Ovary (tissue), 3 donors: Measurements from ENCODE around the gene MCM3AP.

Experiments used
- CTCF ChIP-seq, 3 donors: fragments of 450-650 bp in 2 of 3; fragments of 200-600 bp in 1 of 3; IDR thresholded peaks; one replicate each; pipeline versions ENCODE4 v1.5.1 to v1.8.0; 2016 to 2022; ENCODE audit warnings: antibody characterized with exemption in 3 of 3, mild to moderate bottlenecking in 1 of 3
- POLR2A ChIP-seq: fragments of 450-650 bp; IDR thresholded peaks from one replicate; pipeline ENCODE4 v1.6.1; 2017; ENCODE audit warnings: antibody characterized with exemption, mild to moderate bottlenecking, moderate library complexity
- donor health status: DM: no; HTN: no; CAD: no.

DNA sequence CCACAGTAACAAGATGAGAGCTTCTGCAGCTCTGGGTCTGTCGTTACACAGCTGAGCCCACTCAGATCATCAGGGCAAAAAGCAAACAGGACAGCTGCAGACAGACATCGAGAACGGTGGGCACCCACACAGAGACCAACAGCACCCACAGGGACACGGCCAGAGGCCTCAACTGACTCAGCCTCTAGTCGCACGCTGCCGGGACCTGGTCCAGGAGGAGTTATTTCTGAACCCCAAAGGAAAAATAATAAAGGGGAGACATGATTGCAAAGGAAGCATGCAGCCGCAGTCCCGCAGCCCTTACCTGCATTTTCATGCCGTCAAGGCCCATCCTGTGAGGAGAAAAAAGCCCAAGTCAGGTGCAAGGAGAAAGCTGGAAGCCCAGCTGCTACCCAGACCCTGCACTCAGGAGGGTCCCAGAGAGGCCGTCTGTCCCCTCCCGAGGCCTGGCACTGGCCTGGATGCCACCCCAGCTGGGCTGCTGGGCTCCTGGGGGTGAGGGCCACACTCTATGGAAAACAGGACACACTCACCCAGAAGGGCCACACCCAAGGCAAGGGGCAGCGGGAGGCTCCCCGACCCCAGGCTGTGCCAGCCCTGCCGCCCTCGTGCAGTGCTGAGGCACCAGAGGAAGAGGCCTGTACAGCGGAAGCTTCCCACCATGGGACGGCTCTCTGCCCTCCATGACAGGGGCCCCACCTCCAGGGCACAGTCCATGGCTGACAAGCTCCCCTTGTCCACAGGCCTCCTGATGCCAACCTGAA is 72.5 kb downstream of the MCM3AP start:
- TF ChIP-seq CTCF (IDR thresholded peaks at IDR 0.05): no peak
- TF ChIP-seq POLR2A: no peak
